Fibroblast of the conjunctiva (primary cell): Measurements from ENCODE around the gene SPDYA.
"Not testable (repeated sequence)": the region's sequence is repeated elsewhere in the genome, so short reads cannot be mapped to it uniquely, and the experiment has no call there.

ENCODE experiments used
- DNase-seq: peaks from one replicate; pipeline ENCODE4 v3.0.0-alpha.2; 2010; ENCODE audit warnings: low read depth

The SPDYA gene

GRCh38 chr2:28810384-28811285 lies at the start of gene SPDYA:
SPDYA (plus strand) TSS chr2:28810834; CDS start chr2:28816015, 5,181 bp downstream.
- DNase-seq, result peak; percentile 22

- DNase-seq, result no peak
These were observed 49.2 kb upstream of the SPDYA start for GRCh38 chr2:28761420-28761819.

GRCh38 chr2:28764909-28765711 lies 45.5 kb upstream of the SPDYA start:
- DNase-seq, result no peak

- no peak for DNase-seq
These were observed 44.6 kb upstream of the SPDYA start for GRCh38 chr2:28766070-28766469.

GRCh38 chr2:28767337-28767736 lies 43.3 kb upstream of the SPDYA start:
- no peak for DNase-seq

- no peak for DNase-seq
These were observed 42.2 kb upstream of the SPDYA start for GRCh38 chr2:28768422-28768821.

- DNase-seq, result no peak
These were observed 41.7 kb upstream of the SPDYA start for GRCh38 chr2:28768952-28769351.

GRCh38 chr2:28772351-28772750 lies 38.3 kb upstream of the SPDYA start:
- DNase-seq, result no peak

GRCh38 chr2:28776471-28776870 lies 34.2 kb upstream of the SPDYA start:
- no peak for DNase-seq

- DNase-seq, result no peak
These were observed 32.2 kb upstream of the SPDYA start for GRCh38 chr2:28778392-28778791.

GRCh38 chr2:28779001-28779400 lies 31.6 kb upstream of the SPDYA start:
- no peak for DNase-seq

GRCh38 chr2:28780496-28780895 lies 30.1 kb upstream of the SPDYA start:
- DNase-seq, result no peak

GRCh38 chr2:28782423-28782822 lies 28.2 kb upstream of the SPDYA start:
- no peak for DNase-seq

- not testable (repeated sequence) for DNase-seq
These were observed 26.1 kb upstream of the SPDYA start for GRCh38 chr2:28784570-28784969.

GRCh38 chr2:28796620-28797019 lies 14.0 kb upstream of the SPDYA start:
- no peak for DNase-seq

GRCh38 chr2:28801726-28802125 lies 8.9 kb upstream of the SPDYA start:
- DNase-seq, result no peak

GRCh38 chr2:28802975-28803429 lies 7.6 kb upstream of the SPDYA start:
- DNase-seq, result no peak

GRCh38 chr2:28809927-28810326 lies 707 bp upstream of the SPDYA start:
- DNase-seq, result no peak

- no peak for DNase-seq
These were observed 7.4 kb downstream of the SPDYA start for GRCh38 chr2:28818053-28818452.

GRCh38 chr2:28821295-28821958 lies 10.8 kb downstream of the SPDYA start:
- DNase-seq, result peak; percentile 46

- DNase-seq, result no peak
These were observed 11.4 kb downstream of the SPDYA start for GRCh38 chr2:28822036-28822435.

- no peak for DNase-seq
These were observed 13.6 kb downstream of the SPDYA start for GRCh38 chr2:28824207-28824606.
